Left lung (tissue), 10 donors: ENCODE measurements around the gene DNA2. TPM values are rescaled to one million over a fixed set of nuclear protein-coding genes. Genes with fewer than 3 reads are reported as not detected.
A peak's percentile ranks its signal among the peaks of the same experiment; 100 is the strongest.

Experiments used
- ATAC-seq: fragments of 200-7000 bp; cut with Tn5 transposase; one replicate; pipeline ENCODE4 v1.9.1; 2020; ENCODE audit warnings: moderate library complexity
- DNase-seq, 4 donors: peaks; one replicate each; pipeline ENCODE4 v3.0.0-alpha.2; 2013 to 2020
- H3K27ac ChIP-seq, 2 donors: fragments of 200-600 bp; sonication (generic) in 1 of 2; one replicate each; pipeline versions ENCODE4 v1.5.0 to v1.8.0; 2020 to 2021
- H3K27me3 ChIP-seq, 2 donors: fragments of 200-600 bp; sonication (generic) in 1 of 2; one replicate each; pipeline versions ENCODE4 v1.5.0 to v1.8.0; 2020 to 2021
- H3K36me3 ChIP-seq, 2 donors: fragments of 200-600 bp; sonication (generic) in 1 of 2; one replicate each; pipeline versions ENCODE4 v1.5.0 to v1.8.0; 2020 to 2021
- H3K4me1 ChIP-seq, 2 donors: fragments of 200-600 bp; one replicate each; pipeline ENCODE4 v1.8.0; 2021
- H3K4me3 ChIP-seq, 2 donors: fragments of 200-600 bp; sonication (generic) in 1 of 2; one replicate each; pipeline versions ENCODE4 v1.5.0 to v1.8.0; 2020 to 2021; ENCODE audit warnings: mild to moderate bottlenecking in 1 of 2
- H3K9me3 ChIP-seq, 2 donors: fragments of 200-600 bp; sonication (generic) in 1 of 2; one replicate each; pipeline versions ENCODE4 v1.5.0 to v1.8.0; 2020 to 2021
- CTCF ChIP-seq, 2 donors: fragments of 200-600 bp; sonication (generic) in 1 of 2; IDR thresholded peaks; one replicate each; pipeline versions ENCODE4 v1.5.0 to v1.8.0; 2021; ENCODE audit warnings: antibody characterized with exemption in 2 of 2
- intact Hi-C, 2 donors: fragments of 100-400 bp; cut with DNase I; formaldehyde crosslinking; loops; one replicate each; pipeline versions ENCODE4 v1.11.2 to v1.14.2; 2022
- polyA plus RNA-seq, 6 donors: library from polyadenylated mRNA; unstranded; fragments of 120-200 nt; gene quantifications; one replicate each; pipeline ENCODE4 v1.2.1, GENCODE V29; 2013; ENCODE audit not compliant: insufficient read length in 6 of 6
- total RNA-seq, 2 donors: library from RNA; stranded (reverse); fragmentation: NEBNext Ultra II Directional; extraction: Animal tissue kit (Norgen Biotek cat#: 25700); gene quantifications; one replicate each; pipeline ENCODE4 v1.2.1, GENCODE V29; 2021
- donor health status: DM: no; HTN: yes; CAD: no.
- donor health status: DM: no; HTN: no; CAD: no.

The DNA2 gene
- total and polyA plus RNA-seq, 8 donors, result 7.2 to 14.6 (median 10.3) TPM

- ATAC-seq (no peak), DNase-seq (no peak)
- intact Hi-C loops, result no loop called here
- Histone ChIP-seq H3K9me3 (no peaks in the 10 kb centered on the region), H3K4me1 (no peaks in the 10 kb centered on the region), H3K36me3 (peaks cover 0 to 78% of the 10 kb centered on the region in 2 donors), H3K27ac (no peak overlapping the region), H3K27me3 (no peaks in the 10 kb centered on the region), H3K4me3 (no peak overlapping the region)
- TF ChIP-seq CTCF (IDR thresholded peaks at IDR 0.05), result no peak
Measured at GRCh38 chr10:68496072-68496471, 24.3 kb upstream of the DNA2 start.

- H3K36me3 ChIP-seq, result peaks cover 0 to 74% of the 10 kb centered on the region in 2 donors
- H3K27ac ChIP-seq, result no peak overlapping the region
- TF ChIP-seq CTCF (IDR thresholded peaks at IDR 0.05), result no peak
- no peak overlapping the region for H3K4me3 ChIP-seq
- ATAC-seq (no peak), DNase-seq (peak in 1 of 4 donors; percentile 19)
- no peaks in the 10 kb centered on the region for H3K4me1 ChIP-seq
- intact Hi-C loops, result no loop called here
- H3K9me3 ChIP-seq, result no peaks in the 10 kb centered on the region
- no peaks in the 10 kb centered on the region for H3K27me3 ChIP-seq
Measured at GRCh38 chr10:68492118-68492517, 20.3 kb upstream of the DNA2 start.

- H3K36me3 ChIP-seq, result peaks cover 0 to 92% of the 10 kb centered on the region in 2 donors
- no peak overlapping the region for H3K27ac ChIP-seq
- H3K9me3 ChIP-seq, result no peaks in the 10 kb centered on the region
- DNase-seq (no peak), ATAC-seq (no peak)
- no peak for TF ChIP-seq CTCF (IDR thresholded peaks at IDR 0.05)
- intact Hi-C loops, result no loop called here
- no peaks in the 10 kb centered on the region for H3K4me1 ChIP-seq
- no peak overlapping the region for H3K4me3 ChIP-seq
- no peaks in the 10 kb centered on the region for H3K27me3 ChIP-seq
Measured at GRCh38 chr10:68489919-68490318, 18.1 kb upstream of the DNA2 start.

- Histone ChIP-seq H3K4me3 (no peak overlapping the region), H3K27me3 (no peaks in the 10 kb centered on the region), H3K4me1 (peaks cover 6 to 22% of the 10 kb centered on the region in 2 donors), H3K27ac (no peak overlapping the region), H3K9me3 (no peaks in the 10 kb centered on the region), H3K36me3 (peaks cover 0 to 3% of the 10 kb centered on the region in 2 donors)
- ATAC-seq (no peak), DNase-seq (no peak)
- TF ChIP-seq CTCF (IDR thresholded peaks at IDR 0.05), result no peak
- intact Hi-C loops, result no loop called here
Measured at GRCh38 chr10:68474021-68474420, 2.2 kb upstream of the DNA2 start.

GRCh38 chr10:68471063-68471585, 649 bp downstream of the DNA2 start:
- intact Hi-C loops, result no loop called here
- Histone ChIP-seq H3K36me3 (peaks cover 0 to 16% of the 10 kb centered on the region in 2 donors), H3K27ac (peak overlapping the region in 1 of 2 donors; percentile 30), H3K4me3 (peak overlapping the region; percentile 43 to 64), H3K4me1 (peaks cover 6 to 22% of the 10 kb centered on the region in 2 donors), H3K27me3 (no peaks in the 10 kb centered on the region), H3K9me3 (no peaks in the 10 kb centered on the region)
- no peak for ATAC-seq
- TF ChIP-seq CTCF (IDR thresholded peaks at IDR 0.05), result no peak
- DNase-seq, result peak in 1 of 4 donors; percentile 16
